Sigmoid colon (tissue), 7 donors: ENCODE results near the gene NUP54. TPM values are rescaled to one million over a fixed set of nuclear protein-coding genes. Genes with fewer than 3 reads are reported as not detected.

Experiments used
- DNase-seq: peaks from one replicate; pipeline ENCODE4 v3.0.0-alpha.2; 2019
- H3K27ac ChIP-seq, 4 donors: fragments of 200-600 bp; sonication (generic); one replicate each; pipeline ENCODE4 v1.5.1; 2016 to 2019; ENCODE audit warnings: mild to moderate bottlenecking in 1 of 4
- H3K27me3 ChIP-seq, 3 donors: fragments of 200-600 bp; sonication (generic); one replicate each; pipeline ENCODE4 v1.5.1; 2019; ENCODE audit warnings: mild to moderate bottlenecking in 1 of 3
- H3K36me3 ChIP-seq, 4 donors: fragments of 200-600 bp; sonication (generic); one replicate each; pipeline ENCODE4 v1.5.1; 2016 to 2019
- H3K4me1 ChIP-seq, 4 donors: fragments of 200-600 bp; sonication (generic); one replicate each; pipeline ENCODE4 v1.5.1; 2017 to 2019
- H3K4me3 ChIP-seq, 4 donors: fragments of 200-600 bp; sonication (generic); one replicate each; pipeline ENCODE4 v1.5.1; 2017 to 2019; ENCODE audit warnings: mild to moderate bottlenecking in 2 of 4, moderate library complexity in 1 of 4
- H3K9me3 ChIP-seq, 4 donors: fragments of 200-600 bp in 3 of 4; sonication (generic) in 3 of 4; one replicate each; pipeline versions ENCODE4 v1.5.1 to v1.6.1; 2013 to 2019
- EP300 ChIP-seq, 4 donors: sonication (generic); formaldehyde crosslinking; IDR thresholded peaks; one replicate each; pipeline ENCODE4 v1.6.1; 2017; ENCODE audit warnings: antibody characterized with exemption in 4 of 4
- POLR2A ChIP-seq, 2 donors: fragments of 450-650 bp; IDR thresholded peaks; one replicate each; pipeline ENCODE4 v1.6.1; 2016; ENCODE audit warnings: antibody characterized with exemption in 2 of 2, mild to moderate bottlenecking in 2 of 2, moderate library complexity in 2 of 2
- POLR2AphosphoS5 ChIP-seq, 4 donors: sonication (generic); formaldehyde crosslinking; IDR thresholded peaks; one replicate each; pipeline ENCODE4 v1.6.1; 2017; ENCODE audit warnings: antibody characterized with exemption in 4 of 4
- WGBS, 2 donors: extraction: QIAGEN DNeasy Blood & Tissue Kit; methylation state at CpG; one replicate each; pipeline ENCODE4 v1.1.7; 2013; 5-methylcytosine and 5-hydroxymethylcytosine counted together
- intact Hi-C: fragments of 100-400 bp; cut with DNase I; formaldehyde crosslinking; loops from one replicate; pipeline ENCODE4 v1.15.1; 2023
- polyA plus RNA-seq, 3 donors: library from polyadenylated mRNA; stranded (reverse); fragments of 200-250 nt; gene quantifications; one replicate each; pipeline ENCODE4 v1.2.3, GENCODE V29; 2013
- total RNA-seq, 4 donors: library from RNA; depleted of rRNA; stranded (reverse); fragments of >200 nt; gene quantifications; one replicate each; pipeline ENCODE4 v1.1.0, GENCODE V29; 2016
- TF ChIP-seq, protein P1 (sequence below), 4 experiments: fragments of 450-650 bp in 3 of 4; fragments of 200-600 bp in 1 of 4; IDR thresholded peaks; one replicate each; pipeline ENCODE4 v1.5.1; 2016 to 2019; ENCODE audit warnings: antibody characterized with exemption in 4 of 4, mild to moderate bottlenecking in 3 of 4, moderate library complexity in 2 of 4
- donor health status: healthy with polysubstance abuse.
- donor health status: Bipolar disorder and iron deficiency.
- donor health status: healthy.

NUP54 gene
- total and polyA plus RNA-seq, 7 donors: 16.6 to 57.9 (median 38.0) TPM

GRCh38 chr4:76155979-76156378, 7.8 kb upstream of the NUP54 start:
- intact Hi-C loops: no loop called here
- H3K9me3 ChIP-seq: no peaks in the 10 kb centered on the region
- H3K4me1 ChIP-seq: no peaks in the 10 kb centered on the region
- H3K27ac ChIP-seq: no peak overlapping the region
- H3K4me3 ChIP-seq: no peak overlapping the region
- H3K27me3 ChIP-seq: no peaks in the 10 kb centered on the region
- DNase-seq: no peak
- 76 to 95% methylated on average over 3 of the region's 3 CpGs for WGBS, 2 donors
- H3K36me3 ChIP-seq: peaks cover 0 to 25% (median 9%) of the 10 kb centered on the region in 4 donors
- TF ChIP-seq POLR2A (IDR thresholded peaks at IDR 0.05) (no peak), EP300 (IDR thresholded peaks at IDR 0.05) (no peak), POLR2AphosphoS5 (IDR thresholded peaks at IDR 0.05) (no peak)
- TF ChIP-seq, protein P1, sequence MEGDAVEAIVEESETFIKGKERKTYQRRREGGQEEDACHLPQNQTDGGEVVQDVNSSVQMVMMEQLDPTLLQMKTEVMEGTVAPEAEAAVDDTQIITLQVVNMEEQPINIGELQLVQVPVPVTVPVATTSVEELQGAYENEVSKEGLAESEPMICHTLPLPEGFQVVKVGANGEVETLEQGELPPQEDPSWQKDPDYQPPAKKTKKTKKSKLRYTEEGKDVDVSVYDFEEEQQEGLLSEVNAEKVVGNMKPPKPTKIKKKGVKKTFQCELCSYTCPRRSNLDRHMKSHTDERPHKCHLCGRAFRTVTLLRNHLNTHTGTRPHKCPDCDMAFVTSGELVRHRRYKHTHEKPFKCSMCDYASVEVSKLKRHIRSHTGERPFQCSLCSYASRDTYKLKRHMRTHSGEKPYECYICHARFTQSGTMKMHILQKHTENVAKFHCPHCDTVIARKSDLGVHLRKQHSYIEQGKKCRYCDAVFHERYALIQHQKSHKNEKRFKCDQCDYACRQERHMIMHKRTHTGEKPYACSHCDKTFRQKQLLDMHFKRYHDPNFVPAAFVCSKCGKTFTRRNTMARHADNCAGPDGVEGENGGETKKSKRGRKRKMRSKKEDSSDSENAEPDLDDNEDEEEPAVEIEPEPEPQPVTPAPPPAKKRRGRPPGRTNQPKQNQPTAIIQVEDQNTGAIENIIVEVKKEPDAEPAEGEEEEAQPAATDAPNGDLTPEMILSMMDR (IDR thresholded peaks at IDR 0.05): no peak

GRCh38 chr4:76153356-76153755, 5.2 kb upstream of the NUP54 start:
- TF ChIP-seq POLR2A (IDR thresholded peaks at IDR 0.05) (no peak), EP300 (IDR thresholded peaks at IDR 0.05) (no peak), POLR2AphosphoS5 (IDR thresholded peaks at IDR 0.05) (no peak)
- TF ChIP-seq, protein P1 (IDR thresholded peaks at IDR 0.05): no peak
- no peak overlapping the region for H3K4me3 ChIP-seq
- H3K36me3 ChIP-seq: peaks cover 0 to 4% (median 0%) of the 10 kb centered on the region in 4 donors
- H3K27me3 ChIP-seq: no peaks in the 10 kb centered on the region
- DNase-seq: no peak
- 89 to 91% methylated on average over 2 of the region's 2 CpGs for WGBS, 2 donors
- H3K27ac ChIP-seq: no peak overlapping the region
- H3K9me3 ChIP-seq: no peaks in the 10 kb centered on the region
- peaks cover 0 to 13% (median 11%) of the 10 kb centered on the region in 4 donors for H3K4me1 ChIP-seq
- intact Hi-C loops: no loop called here

GRCh38 chr4:76147454-76148141, 599 bp downstream of the NUP54 start:
- 0 to 1% methylated on average over 31 of the region's 31 CpGs for WGBS, 2 donors
- no peaks in the 10 kb centered on the region for H3K9me3 ChIP-seq
- peaks cover 0 to 15% (median 3%) of the 10 kb centered on the region in 4 donors for H3K36me3 ChIP-seq
- peak overlapping the region; percentile 91 to 94 (median 92) for H3K27ac ChIP-seq
- H3K4me3 ChIP-seq: peak overlapping the region; percentile 70 to 94 (median 79)
- H3K27me3 ChIP-seq: no peaks in the 10 kb centered on the region
- intact Hi-C loops: loop anchor here (1.0 to 10.0 kb wide), 3 partner anchors 156 to 1007 kb away; partner anchors contain the start of genes CCNG2 and STBD1
- peak; percentile 72 for DNase-seq
- TF ChIP-seq POLR2A (IDR thresholded peaks at IDR 0.05): no peak
- TF ChIP-seq POLR2AphosphoS5 (IDR thresholded peaks at IDR 0.05): no peak
- TF ChIP-seq, protein P1 (IDR thresholded peaks at IDR 0.05): no peak
- TF ChIP-seq EP300 (IDR thresholded peaks at IDR 0.05): no peak
- H3K4me1 ChIP-seq: peaks cover 0 to 34% (median 32%) of the 10 kb centered on the region in 4 donors

- H3K4me3 ChIP-seq: no peak overlapping the region
- no peaks in the 10 kb centered on the region for H3K9me3 ChIP-seq
- H3K4me1 ChIP-seq: peaks cover 0 to 31% (median 30%) of the 10 kb centered on the region in 4 donors
- no peaks in the 10 kb centered on the region for H3K27me3 ChIP-seq
- TF ChIP-seq POLR2AphosphoS5 (IDR thresholded peaks at IDR 0.05): no peak
- intact Hi-C loops: loop anchor here (10.0 kb wide), 2 partner anchors 160 to 1010 kb away; partner anchors contain the start of genes CCNG2 and STBD1
- no peak for DNase-seq
- peaks cover 0 to 45% (median 5%) of the 10 kb centered on the region in 4 donors for H3K36me3 ChIP-seq
- no peak overlapping the region for H3K27ac ChIP-seq
Measured at GRCh38 chr4:76144546-76144945, 3.7 kb downstream of the NUP54 start.

GRCh38 chr4:76141241-76141640, 7.0 kb downstream of the NUP54 start:
- Histone ChIP-seq H3K27ac (no peak overlapping the region), H3K9me3 (no peaks in the 10 kb centered on the region), H3K36me3 (peaks cover 0 to 78% (median 5%) of the 10 kb centered on the region in 4 donors), H3K27me3 (no peaks in the 10 kb centered on the region), H3K4me1 (peaks cover 0 to 9% (median 7%) of the 10 kb centered on the region in 4 donors), H3K4me3 (no peak overlapping the region)
- intact Hi-C loops: loop anchor here (10.0 kb wide), 2 partner anchors 164 to 1014 kb away; partner anchors contain the start of genes CCNG2 and STBD1
- TF ChIP-seq POLR2A (IDR thresholded peaks at IDR 0.05) (no peak), EP300 (IDR thresholded peaks at IDR 0.05) (no peak), POLR2AphosphoS5 (IDR thresholded peaks at IDR 0.05) (no peak)
- TF ChIP-seq, protein P1 (IDR thresholded peaks at IDR 0.05): no peak
- WGBS, 2 donors: 93 to 97% methylated on average over 3 of the region's 3 CpGs
- no peak for DNase-seq
